A673 (cell line): ENCODE results near the gene LRRC2. TPM values are rescaled to one million over a fixed set of nuclear protein-coding genes. Genes with fewer than 3 reads are reported as not detected.

Experiments
- BruUV-seq: library from RNA; stranded (reverse); fragments of 400-500 nt; replicated peaks from 2 replicates; lab custom pipeline; 2021; lab: Mats Ljungman, UMichigan
- CTCF ChIA-PET: fragments of 300-600 bp; sonication (Branson Sonifier 250); formaldehyde crosslinking; loops from one replicate; lab custom pipeline; 2022; ENCODE audit warnings: antibody characterized with exemption; lab: Charles Lee
- POLR2A ChIA-PET: fragments of 300-600 bp; sonication (Branson Sonifier 250); formaldehyde crosslinking; loops from one replicate; lab custom pipeline; 2022; ENCODE audit warnings: antibody characterized with exemption; ENCODE audit not compliant: low non-redundant PET; lab: Charles Lee
- DNase-seq: peaks from one replicate; pipeline ENCODE4 v3.0.0-alpha.2; 2015; ENCODE audit warnings: low spot score
- H3K27ac ChIP-seq: fragments of 200-600 bp; sonication (generic); 2 replicates; pipeline ENCODE4 v1.5.1; 2016; ENCODE audit warnings: mixed run types, low read depth, mild to moderate bottlenecking, mixed read lengths, antibody characterized with exemption, low read length; ENCODE audit not compliant: poor library complexity, severe bottlenecking
- H3K27me3 ChIP-seq: fragments of 200-600 bp; sonication (generic); replicated peaks from 2 replicates; pipeline ENCODE4 v1.6.1; 2017; ENCODE audit warnings: mixed run types, low read depth, mild to moderate bottlenecking, mixed read lengths, antibody characterized with exemption, low read length; ENCODE audit not compliant: insufficient read depth, poor library complexity
- H3K36me3 ChIP-seq: fragments of 200-600 bp; sonication (generic); 2 replicates; pipeline ENCODE4 v1.6.1; 2016; ENCODE audit warnings: mixed run types, mild to moderate bottlenecking, mixed read lengths, antibody characterized with exemption, low read length; ENCODE audit not compliant: insufficient read depth, poor library complexity, severe bottlenecking
- H3K4me1 ChIP-seq: fragments of 200-600 bp; sonication (generic); 2 replicates; pipeline ENCODE4 v1.6.1; 2017; ENCODE audit warnings: mixed run types, mild to moderate bottlenecking, mixed read lengths, antibody characterized with exemption, low read length; ENCODE audit not compliant: insufficient read depth, poor library complexity, severe bottlenecking
- H3K4me3 ChIP-seq: fragments of 200-600 bp; sonication (generic); 2 replicates; pipeline ENCODE4 v1.5.1; 2016; ENCODE audit warnings: low read depth, mixed run types, mild to moderate bottlenecking, mixed read lengths, low read length; ENCODE audit not compliant: poor library complexity, severe bottlenecking
- H3K9me3 ChIP-seq: fragments of 200-600 bp; sonication (generic); 2 replicates; pipeline ENCODE4 v1.6.1; 2016; ENCODE audit warnings: mixed run types, low read depth, mild to moderate bottlenecking, mixed read lengths, antibody characterized with exemption, low read length; ENCODE audit not compliant: poor library complexity, severe bottlenecking
- CTCF ChIP-seq: fragments of 300-800, 200-600 bp; sonication (generic); conservative IDR thresholded peaks from 2 replicates; pipeline ENCODE4 v1.5.1; 2017; ENCODE audit warnings: low read depth, mild to moderate bottlenecking, antibody characterized with exemption, low read length, moderate library complexity, mixed read lengths
- EZH2 ChIP-seq: fragments of 200-600 bp; sonication (generic); IDR thresholded peaks from 2 replicates; pipeline ENCODE4 v1.6.1; 2017; ENCODE audit warnings: borderline replicate concordance, low read depth, mild to moderate bottlenecking, mixed read lengths, antibody characterized with exemption, low read length; ENCODE audit not compliant: poor library complexity, severe bottlenecking
- intact Hi-C: fragments of 100-400 bp; cut with micrococcal nuclease; formaldehyde crosslinking; loops from one replicate; pipeline ENCODE4 v1.10.0; 2022; ENCODE audit not compliant: unreplicated experiment
- total RNA-seq: library from RNA; stranded (reverse); gene quantifications from 2 replicates; pipeline ENCODE4 v1.2.3, GENCODE V29; 2021

The LRRC2 gene
- total RNA-seq, 1 experiment from 2014 or later: 0.28 TPM

- ChIA-PET CTCF (no interaction called here), POLR2A (no interaction called here)
- no peak for TF ChIP-seq EZH2
- TF ChIP-seq CTCF: no peak
- no peak overlapping the region for H3K27ac ChIP-seq
- no peaks in the 10 kb centered on the region for H3K27me3 ChIP-seq
- H3K4me3 ChIP-seq: no peak overlapping the region
- no peaks in the 10 kb centered on the region for H3K4me1 ChIP-seq
- DNase-seq: no peak
- no TSS peak for BruUV-seq
- intact Hi-C loops: no loop called here
- no peaks in the 10 kb centered on the region for H3K36me3 ChIP-seq
- H3K9me3 ChIP-seq: no peaks in the 10 kb centered on the region
Measured at GRCh38 chr3:46542344-46542743, 23.8 kb downstream of the LRRC2 start.

- no peak for TF ChIP-seq EZH2
- no peak for TF ChIP-seq CTCF
- H3K4me3 ChIP-seq: no peak overlapping the region
- no TSS peak for BruUV-seq
- POLR2A ChIA-PET: no interaction called here
- CTCF ChIA-PET: no interaction called here
- intact Hi-C loops: no loop called here
- H3K9me3 ChIP-seq: no peaks in the 10 kb centered on the region
- H3K27ac ChIP-seq: no peak overlapping the region
- no peaks in the 10 kb centered on the region for H3K4me1 ChIP-seq
- no peak for DNase-seq
- no peaks in the 10 kb centered on the region for H3K36me3 ChIP-seq
- H3K27me3 ChIP-seq: no peaks in the 10 kb centered on the region
Measured at GRCh38 chr3:46541835-46542234, 24.3 kb downstream of the LRRC2 start.

- no peak for DNase-seq
- H3K27me3 ChIP-seq: no peaks in the 10 kb centered on the region
- no peak overlapping the region for H3K27ac ChIP-seq
- POLR2A ChIA-PET: no interaction called here
- no peak overlapping the region for H3K4me3 ChIP-seq
- H3K4me1 ChIP-seq: no peaks in the 10 kb centered on the region
- TF ChIP-seq EZH2: no peak
- TF ChIP-seq CTCF: no peak
- BruUV-seq: no TSS peak
- intact Hi-C loops: no loop called here
- H3K36me3 ChIP-seq: no peaks in the 10 kb centered on the region
- CTCF ChIA-PET: no interaction called here
- no peaks in the 10 kb centered on the region for H3K9me3 ChIP-seq
Measured at GRCh38 chr3:46540550-46540949, 25.6 kb downstream of the LRRC2 start.
